GM18502 (cell line): Measurements from ENCODE around the gene ACTR3.

Experiments
- ATAC-seq: cut with Tn5 transposase; IDR thresholded peaks from one replicate; pipeline ENCODE4 v1.9.1; 2021; ENCODE audit warnings: mild to moderate bottlenecking; ENCODE audit not compliant: unreplicated experiment, poor library complexity

Gene ACTR3

GRCh38 chr2:113985554-113986397 is 95.9 kb downstream of the ACTR3 start:
- ATAC-seq: no peak

GRCh38 chr2:113986762-113987290 is 96.9 kb downstream of the ACTR3 start:
- no peak for ATAC-seq

GRCh38 chr2:113992090-113992489 is 102.2 kb downstream of the ACTR3 start:
- no peak for ATAC-seq

GRCh38 chr2:113996671-113997594 is 107.0 kb downstream of the ACTR3 start:
- no peak for ATAC-seq

GRCh38 chr2:114001152-114001551 is 111.3 kb downstream of the ACTR3 start:
- ATAC-seq: no peak

- ATAC-seq: no peak
These were observed 112.0 kb downstream of the ACTR3 start for GRCh38 chr2:114001937-114002336.

GRCh38 chr2:114005110-114005783 is 115.4 kb downstream of the ACTR3 start:
- ATAC-seq: peak; percentile 63

- no peak for ATAC-seq
These were observed 116.6 kb downstream of the ACTR3 start for GRCh38 chr2:114006460-114006859.

- no peak for ATAC-seq
These were observed 117.5 kb downstream of the ACTR3 start for GRCh38 chr2:114007436-114007835.

- ATAC-seq: no peak
These were observed 118.8 kb downstream of the ACTR3 start for GRCh38 chr2:114008720-114009119.

GRCh38 chr2:114009205-114009944 is 119.5 kb downstream of the ACTR3 start:
- ATAC-seq: no peak

- no peak for ATAC-seq
These were observed 120.1 kb downstream of the ACTR3 start for GRCh38 chr2:114010001-114010400.

- no peak for ATAC-seq
These were observed 121.8 kb downstream of the ACTR3 start for GRCh38 chr2:114011713-114012112.
